K562 (cell line): ENCODE measurements around the gene B4GALNT4. TPM values are rescaled to one million over a fixed set of nuclear protein-coding genes. Genes with fewer than 3 reads are reported as not detected.

ENCODE experiments used
- ATAC-seq: fragments of 200-7000 bp; cut with Tn5 transposase; 3 replicates; pipeline ENCODE4 v1.9.1; 2020; ENCODE audit warnings: moderate library complexity
- BruUV-seq: library from RNA; stranded (reverse); fragments of 400-500 nt; replicated peaks from 2 replicates; lab custom pipeline; 2021; lab: Mats Ljungman, UMichigan
- CTCF ChIA-PET: fragments of 300-600 bp; formaldehyde crosslinking; extraction: SDS; loops from one replicate; lab custom pipeline; 2021; ENCODE audit warnings: low intra/inter-chr PET ratio; lab: Yijun Ruan, JAX
- POLR2A ChIA-PET: fragments of 300-600, 350-650 bp; sonication (Branson Sonifier 250); formaldehyde crosslinking; extraction: SDS; loops from one replicate; lab custom pipeline; 2021; ENCODE audit warnings: antibody characterized with exemption, inconsistent platforms; lab: Yijun Ruan, JAX
- DNase-seq, 4 experiments: peaks; one replicate each; pipeline versions ENCODE4 v3.0.0 to v3.0.0-alpha.2; 2011 to 2018; ENCODE audit warnings: low spot score in 3 of 4, mixed read lengths in 3 of 4; ENCODE audit errors: extremely low read depth in 1 of 4
- FAIRE-seq: peaks from 2 replicates; lab custom pipeline; 2011; peaks lifted over from hg19 to GRCh38; lab: Jason Lieb, UNC
- H2AFZ ChIP-seq: 2 replicates; pipeline ENCODE4 v1.6.0; 2011; ENCODE audit warnings: low read depth, low read length, control low read depth, inconsistent platforms
- H3K27ac ChIP-seq: fragments of 200-600 bp; 3 replicates; pipeline ENCODE4 v1.8.0; 2011; ENCODE audit warnings: low read depth, mild to moderate bottlenecking, control low read depth, inconsistent platforms, low read length, moderate library complexity, mixed read lengths; ENCODE audit errors: extremely low read depth
- H3K27me3 ChIP-seq, 2 experiments: fragments of 300-600 bp in 1 of 2; 2 replicates in 1 of 2; 3 replicates in 1 of 2; pipeline versions ENCODE4 v1.6.0 to v1.8.0; 2011; ENCODE audit warnings: inconsistent platforms in 2 of 2, low read length in 2 of 2, mild to moderate bottlenecking in 1 of 2, mixed read lengths in 1 of 2, moderate library complexity in 1 of 2; ENCODE audit not compliant: control insufficient read depth in 2 of 2, insufficient read depth in 2 of 2
- H3K36me3 ChIP-seq: fragments of 300-600 bp; 3 replicates; pipeline ENCODE4 v1.8.0; 2011; ENCODE audit warnings: mild to moderate bottlenecking, low read length, inconsistent platforms; ENCODE audit not compliant: control insufficient read depth, insufficient read depth
- H3K4me1 ChIP-seq, 2 experiments: fragments of 200-600 bp in 1 of 2; replicated peaks in 1 of 2; 2 replicates in 1 of 2; 3 replicates in 1 of 2; pipeline versions ENCODE4 v1.5.1 to v1.8.0; 2011; ENCODE audit warnings: inconsistent platforms in 2 of 2, low read length in 2 of 2, mild to moderate bottlenecking in 1 of 2, mixed read lengths in 1 of 2, moderate library complexity in 1 of 2; ENCODE audit not compliant: control insufficient read depth in 2 of 2, insufficient read depth in 2 of 2
- H3K4me2 ChIP-seq: 2 replicates; pipeline ENCODE4 v1.6.1; 2011; ENCODE audit warnings: low read length, control low read depth, inconsistent platforms, mixed read lengths; ENCODE audit not compliant: insufficient read depth
- H3K4me3 ChIP-seq: fragments of 200-600 bp; sonication (generic), shearing (Covaris generic); 2 replicates; pipeline ENCODE4 v1.5.1; 2016; ENCODE audit warnings: control low read depth, inconsistent platforms
- H3K79me2 ChIP-seq: fragments of 200-600 bp; 3 replicates; pipeline ENCODE4 v1.8.0; 2011; ENCODE audit warnings: low read length, inconsistent platforms; ENCODE audit not compliant: control insufficient read depth, insufficient read depth
- H3K9ac ChIP-seq, 2 experiments: 2 replicates each; pipeline versions ENCODE4 v1.6.0 to v1.6.1; 2011; ENCODE audit warnings: low read depth in 2 of 2, low read length in 2 of 2, control low read depth in 1 of 2, inconsistent platforms in 1 of 2, mild to moderate bottlenecking in 1 of 2, mixed read lengths in 1 of 2; ENCODE audit not compliant: insufficient read depth in 1 of 2
- H3K9me1 ChIP-seq: one replicate; pipeline ENCODE4 v1.6.0; 2011; ENCODE audit warnings: inconsistent platforms, mild to moderate bottlenecking, low read length, moderate library complexity; ENCODE audit not compliant: control insufficient read depth, insufficient read depth
- H3K9me3 ChIP-seq: replicated peaks from 2 replicates; pipeline ENCODE4 v1.5.1; 2011; ENCODE audit warnings: low read depth, low read length, inconsistent platforms; ENCODE audit not compliant: control insufficient read depth, insufficient read depth
- H4K20me1 ChIP-seq: replicated peaks from 2 replicates; pipeline ENCODE4 v1.6.1; 2011; ENCODE audit warnings: low read length, inconsistent platforms, mixed read lengths; ENCODE audit not compliant: control insufficient read depth, insufficient read depth
- AFF4 ChIP-seq: sonication (generic); formaldehyde crosslinking; IDR thresholded peaks from 2 replicates; pipeline ENCODE4 v1.8.0; 2023; ENCODE audit warnings: mild to moderate bottlenecking, missing genetic modification reagents
- CAMTA2 ChIP-seq: fragments of 250-450 bp; sonication (Bioruptor Pico); conservative IDR thresholded peaks from 2 replicates; pipeline ENCODE4 v1.5.1; 2022
- CBFB ChIP-seq: sonication (generic); formaldehyde crosslinking; IDR thresholded peaks from 2 replicates; pipeline ENCODE4 v1.4.0; 2020; ENCODE audit warnings: mild to moderate bottlenecking, missing genetic modification reagents
- FIP1L1 ChIP-seq: fragments of 200-400 bp; formaldehyde crosslinking; IDR thresholded peaks from 2 replicates; pipeline ENCODE4 v1.6.1; 2018; ENCODE audit warnings: mild to moderate bottlenecking, low read depth, low read length; ENCODE audit not compliant: poor library complexity, severe bottlenecking
- HDAC8 ChIP-seq: fragments of 450-650 bp; IDR thresholded peaks from 2 replicates; pipeline ENCODE4 v1.6.1; 2016; ENCODE audit warnings: mild to moderate bottlenecking, missing genetic modification characterization, moderate library complexity, missing compliant biosample characterization
- HNRNPH1 ChIP-seq: fragments of 200-400 bp; formaldehyde crosslinking; optimal IDR thresholded peaks from 2 replicates; pipeline ENCODE3; 2017; ENCODE audit warnings: low read depth, mild to moderate bottlenecking, low read length, moderate library complexity
- ILK ChIP-seq: fragments of 450-650 bp; IDR thresholded peaks from 2 replicates; pipeline ENCODE4 v1.6.1; 2016; ENCODE audit warnings: missing genetic modification characterization, low read depth, mild to moderate bottlenecking, missing compliant biosample characterization, moderate library complexity, borderline replicate concordance
- MAFG ChIP-seq: fragments of 450-650 bp; conservative IDR thresholded peaks from 2 replicates; pipeline ENCODE4 v1.6.1; 2016; ENCODE audit warnings: missing genetic modification characterization, missing compliant biosample characterization
- NFE2L1 ChIP-seq: fragments of 450-650 bp; IDR thresholded peaks from 2 replicates; pipeline ENCODE4 v1.6.1; 2016; ENCODE audit warnings: missing genetic modification characterization, low read depth, mild to moderate bottlenecking, missing compliant biosample characterization, moderate library complexity, borderline replicate concordance
- NFRKB ChIP-seq: fragments of 450-650 bp; IDR thresholded peaks from 2 replicates; pipeline ENCODE4 v1.6.1; 2016; ENCODE audit warnings: low read depth
- POLR2H ChIP-seq: IDR thresholded peaks from 2 replicates; pipeline ENCODE4 v1.6.1; 2016; ENCODE audit warnings: missing genetic modification characterization, low read depth, mild to moderate bottlenecking, control low read depth, missing compliant biosample characterization, moderate library complexity
- RBFOX2 ChIP-seq: fragments of 200-400 bp; formaldehyde crosslinking; IDR thresholded peaks from 2 replicates; pipeline ENCODE4 v1.6.1; 2017; ENCODE audit warnings: low read depth, mild to moderate bottlenecking, low read length, moderate library complexity
- SAP30 ChIP-seq: fragments of 200-600 bp; sonication (generic); IDR thresholded peaks from 2 replicates; pipeline ENCODE4 v1.6.1; 2012; ENCODE audit warnings: borderline replicate concordance, low read depth, mild to moderate bottlenecking, moderate library complexity, low read length, control low read depth, inconsistent platforms; ENCODE audit not compliant: insufficient read depth, poor library complexity, severe bottlenecking
- SMARCA4 ChIP-seq: fragments of 450-650 bp; IDR thresholded peaks from 2 replicates; pipeline ENCODE4 v1.6.1; 2016
- SREBF2 ChIP-seq: sonication (generic); formaldehyde crosslinking; IDR thresholded peaks from 2 replicates; pipeline ENCODE4 v1.4.0; 2020; ENCODE audit warnings: mild to moderate bottlenecking, missing genetic modification reagents
- STAG1 ChIP-seq: sonication (generic); formaldehyde crosslinking; IDR thresholded peaks from 2 replicates; pipeline ENCODE4 v1.5.0; 2020; ENCODE audit warnings: missing genetic modification reagents, borderline replicate concordance
- STAT5A ChIP-seq: IDR thresholded peaks from 2 replicates; pipeline ENCODE4 v1.6.1; 2012; ENCODE audit warnings: low read length, inconsistent platforms, borderline replicate concordance
- ZBTB7A ChIP-seq: IDR thresholded peaks from 2 replicates; pipeline ENCODE4 v1.6.1; 2011; ENCODE audit warnings: low read depth, mild to moderate bottlenecking, low read length, moderate library complexity, borderline replicate concordance; ENCODE audit not compliant: control insufficient read depth
- ZNF324 ChIP-seq: fragments of 250-450 bp; sonication (Bioruptor Pico); IDR thresholded peaks from 2 replicates; pipeline ENCODE4 v1.4.0; 2020; ENCODE audit warnings: mild to moderate bottlenecking
- ZNF75A ChIP-seq: fragments of 450-650 bp; formaldehyde crosslinking; IDR thresholded peaks from 2 replicates; pipeline ENCODE4 v1.4.0; 2020; ENCODE audit warnings: mild to moderate bottlenecking
- ZNF785 ChIP-seq: fragments of 250-450 bp; sonication (Bioruptor Pico); IDR thresholded peaks from 2 replicates; pipeline ENCODE4 v1.4.0; 2020; ENCODE audit warnings: mild to moderate bottlenecking
- WGBS: fragments of 100-300 bp; shearing (Covaris generic); methylation state at CpG from one replicate; pipeline ENCODE4 v1.1.6; 2016; ENCODE audit warnings: low coverage, mixed read lengths; ENCODE audit not compliant: insufficient coverage; ENCODE audit errors: missing lambda C conversion rate; 5-methylcytosine and 5-hydroxymethylcytosine counted together
- in situ Hi-C: fragments of 300-500 bp; cut with MboI; formaldehyde crosslinking; loops from 4 replicates; pipeline ENCODE4 v1.15.0; 2018; ENCODE audit warnings: inconsistent platforms, mixed read lengths
- intact Hi-C: fragments of 100-400 bp; cut with micrococcal nuclease; formaldehyde crosslinking; loops from 2 replicates; pipeline ENCODE4 v1.14.2; 2022
- polyA plus RNA-seq, 8 experiments: library from polyadenylated mRNA; depleted of rRNA in 4 of 8; stranded (reverse) in 5 of 8; unstranded in 3 of 8; fragments of >200 nt; fragmentation: Nextera tagmentation in 2 of 8; fragmentation: Illumina TruSeq in 1 of 8; extraction: Ambion mirVana in 2 of 8; extraction: Trizol in 1 of 8; gene quantifications; 2 replicates each; pipeline versions ENCODE4 v1.2.1 to v1.2.3, GENCODE V29; 2011 to 2014; ENCODE audit warnings: inconsistent platforms in 1 of 8, missing spikeins in 1 of 8
- total RNA-seq, 7 experiments: library from RNA; depleted of rRNA in 6 of 7; stranded (reverse); fragments of >200 nt in 6 of 7; fragmentation: Illumina TruSeq in 2 of 7; extraction: Trizol in 2 of 7; gene quantifications; 2 replicates each; pipeline versions ENCODE4 v1.2.1 to v1.2.3, GENCODE V29; 2011 to 2021; ENCODE audit warnings: low replicate concordance in 1 of 7

Gene B4GALNT4
- total and polyA plus RNA-seq, 9 of the 15 experiments (the other 6 are each of a cell fraction or from before 2014, with no cell fraction given) = 0.20 to 37.1 (median 10.8) TPM; not detected in 1

GRCh38 chr11:330307-330693, 39.0 kb upstream of the B4GALNT4 start:
- peak overlapping the region; percentile 79 for H3K27ac ChIP-seq
- H3K4me1 ChIP-seq = peaks cover 50 to 58% of the 10 kb centered on the region in 2 experiments
- H3K9me3 ChIP-seq = peaks cover 7% of the 10 kb centered on the region; the same call in 1 of the 2 replicates
- WGBS = 60% methylated on average over 12 of the region's 14 CpGs
- H4K20me1 ChIP-seq = no peaks in the 10 kb centered on the region
- no peak for ATAC-seq
- intact Hi-C loops = no loop called here
- H2AFZ ChIP-seq = no peak overlapping the region
- no peaks in the 10 kb centered on the region for H3K9me1 ChIP-seq
- H3K27me3 ChIP-seq = no peaks in the 10 kb centered on the region
- ChIA-PET POLR2A (interaction anchor here (0.6 to 3.1 kb wide), 14 partner anchors 10 to 1063 kb away, joined by 3 to 21 read pairs (median 4); partner anchors contain the start of genes BET1L and RIC8A), CTCF (no interaction called here)
- H3K9ac ChIP-seq = peak overlapping the region; percentile 58 to 77
- in situ Hi-C loops = no loop called here
- peak overlapping the region; percentile 67 for H3K4me2 ChIP-seq
- BruUV-seq = no TSS peak
- FAIRE-seq = no peak
- no peak overlapping the region for H3K4me3 ChIP-seq
- peaks cover 29% of the 10 kb centered on the region for H3K79me2 ChIP-seq
- DNase-seq = no peak
- H3K36me3 ChIP-seq = no peaks in the 10 kb centered on the region
- TF ChIP-seq STAT5A (no peak), HNRNPH1 (no peak), FIP1L1 (no peak), ZNF75A (CRISPR knock-in tag) (no peak), AFF4 (CRISPR knock-in tag) (no peak), ZBTB7A (peak; percentile 23; the same call in 1 of the 2 replicates), RBFOX2 (peak; percentile 49; the same call in 1 of the 2 replicates), NFRKB (no peak), SREBF2 (CRISPR knock-in tag) (no peak), CAMTA2 (CRISPR knock-in tag) (no peak), SAP30 (no peak), ZNF785 (CRISPR knock-in tag) (no peak), SMARCA4 (no peak), MAFG (tag) (no peak), HDAC8 (tag) (no peak), ZNF324 (no peak), STAG1 (CRISPR knock-in tag) (no peak), NFE2L1 (tag) (no peak), POLR2H (no peak), ILK (tag) (no peak), CBFB (CRISPR knock-in tag) (no peak)
